ENCODE measurements around the gene GTF2F2. TPM values are rescaled to one million over a fixed set of nuclear protein-coding genes. Genes with fewer than 3 reads are reported as not detected.
A peak's percentile ranks its signal among the peaks of the same experiment; 100 is the strongest.

GTF2F2 gene
- total RNA-seq, 1 experiment from 2014 or later = 37.8 TPM

GRCh38 chr13:45332831-45333219 is 212.5 kb downstream of the GTF2F2 start:
- CTCF ChIA-PET = interaction anchor here (0.7 kb wide), 1 partner anchor 175 kb away, joined by 3 read pairs; no protein-coding TSS in a partner anchor
- Histone ChIP-seq H3K36me3 (ENCODE audit: insufficient read depth, low read length, poor library complexity, severe bottlenecking) (peaks cover 40% of the 10 kb centered on the region), H3K9me3 (ENCODE audit: low read depth, low read length, poor library complexity, severe bottlenecking) (no peaks in the 10 kb centered on the region), H3K4me3 (ENCODE audit: low read depth, low read length, poor library complexity, severe bottlenecking) (no peak overlapping the region), H3K27ac (ENCODE audit: low read depth, low read length, poor library complexity, severe bottlenecking) (peak overlapping the region; percentile 72), H3K4me1 (ENCODE audit: insufficient read depth, low read length, poor library complexity, severe bottlenecking) (peaks cover 93% of the 10 kb centered on the region), H3K27me3 (replicated peaks; ENCODE audit: insufficient read depth, low read depth, low read length, poor library complexity) (no peaks in the 10 kb centered on the region)
- BruUV-seq (replicated peaks) = no TSS peak
- DNase-seq (ENCODE audit: low spot score) = no peak
- POLR2A ChIA-PET (ENCODE audit: low non-redundant PET) = interaction anchor here (0.6 to 1.5 kb wide), 2 partner anchors 9 to 21 kb away, joined by 4 to 6 read pairs; partner anchors contain the start of gene TPT1
- intact Hi-C loops (cut with micrococcal nuclease; ENCODE audit: unreplicated experiment) = no loop called here
- TF ChIP-seq EZH2 (IDR thresholded peaks at IDR 0.05; ENCODE audit: borderline replicate concordance, low read depth, low read length, poor library complexity, severe bottlenecking) (no peak), CTCF (conservative IDR thresholded peaks at IDR 0.05; ENCODE audit: low read depth, low read length) (no peak)

GRCh38 chr13:45333251-45333976 is 213.1 kb downstream of the GTF2F2 start:
- ChIA-PET POLR2A (ENCODE audit: low non-redundant PET) (interaction anchor here (1.5 kb wide), 1 partner anchor 8 kb away, joined by 4 read pairs; the partner anchor contains the start of gene TPT1), CTCF (no interaction called here)
- Histone ChIP-seq H3K4me3 (ENCODE audit: low read depth, low read length, poor library complexity, severe bottlenecking) (no peak overlapping the region), H3K27me3 (replicated peaks; ENCODE audit: insufficient read depth, low read depth, low read length, poor library complexity) (no peaks in the 10 kb centered on the region), H3K27ac (ENCODE audit: low read depth, low read length, poor library complexity, severe bottlenecking) (peak overlapping the region; percentile 72), H3K4me1 (ENCODE audit: insufficient read depth, low read length, poor library complexity, severe bottlenecking) (peaks cover 97% of the 10 kb centered on the region), H3K9me3 (ENCODE audit: low read depth, low read length, poor library complexity, severe bottlenecking) (no peaks in the 10 kb centered on the region), H3K36me3 (ENCODE audit: insufficient read depth, low read length, poor library complexity, severe bottlenecking) (peaks cover 46% of the 10 kb centered on the region)
- intact Hi-C loops (cut with micrococcal nuclease; ENCODE audit: unreplicated experiment) = no loop called here
- BruUV-seq (replicated peaks) = no TSS peak
- TF ChIP-seq CTCF (conservative IDR thresholded peaks at IDR 0.05; ENCODE audit: low read depth, low read length) = no peak
- no peak for TF ChIP-seq EZH2 (IDR thresholded peaks at IDR 0.05; ENCODE audit: borderline replicate concordance, low read depth, low read length, poor library complexity, severe bottlenecking)
- DNase-seq (ENCODE audit: low spot score) = no peak

Other genes with a start within 250 kb of the GTF2F2 start
- 12.8 and 13.4 TPM in 2 replicates for gene NUFIP1, start 131.0 kb upstream of the GTF2F2 start, total RNA-seq (2021)
- gene GPALPP1, start 131.0 kb upstream of the GTF2F2 start, total RNA-seq (2021) = 29.7 and 33.8 TPM in 2 replicates
- gene KCTD4, start 80.5 kb downstream of the GTF2F2 start, total RNA-seq (2021) = not detected in 2 replicates
- gene TPT1, start 220.7 kb downstream of the GTF2F2 start, total RNA-seq (2021) = 1,957 and 1,963 TPM in 2 replicates